Upper lobe of left lung (tissue), 6 donors: ENCODE measurements around the gene PTPRN2. TPM values are rescaled to one million over a fixed set of nuclear protein-coding genes. Genes with fewer than 3 reads are reported as not detected.
"Not testable (repeated sequence)": the region's sequence is repeated elsewhere in the genome, so short reads cannot be mapped to it uniquely, and the experiment has no call there.

Source experiments
- ATAC-seq, 2 donors: fragments of 200-7000 bp; cut with Tn5 transposase; one replicate each; pipeline ENCODE4 v1.9.1; 2022; ENCODE audit warnings: mild to moderate bottlenecking in 2 of 2, moderate library complexity in 2 of 2; ENCODE audit not compliant: low FRiP score in 2 of 2
- DNase-seq, 2 donors: peaks; one replicate each; pipeline ENCODE4 v3.0.0-alpha.2; 2019 to 2020
- H3K27ac ChIP-seq, 4 donors: fragments of 200-600 bp; sonication (generic); one replicate each; pipeline ENCODE4 v1.5.1; 2016 to 2019
- H3K27me3 ChIP-seq, 4 donors: fragments of 200-600 bp; sonication (generic); one replicate each; pipeline ENCODE4 v1.5.1; 2017 to 2019
- H3K36me3 ChIP-seq, 4 donors: fragments of 200-600 bp; sonication (generic); one replicate each; pipeline ENCODE4 v1.5.1; 2016 to 2019
- H3K4me1 ChIP-seq, 4 donors: fragments of 200-600 bp; sonication (generic); one replicate each; pipeline ENCODE4 v1.5.1; 2018 to 2019
- H3K4me3 ChIP-seq, 4 donors: fragments of 200-600 bp; sonication (generic); one replicate each; pipeline ENCODE4 v1.5.1; 2017 to 2019; ENCODE audit warnings: mild to moderate bottlenecking in 2 of 4, moderate library complexity in 1 of 4
- H3K9me3 ChIP-seq, 4 donors: fragments of 200-600 bp; sonication (generic); one replicate each; pipeline ENCODE4 v1.5.1; 2018 to 2019
- CTCF ChIP-seq, 6 experiments: fragments of 450-650 bp in 4 of 6; fragments of 200-600 bp in 2 of 6; sonication (generic) in 2 of 6; IDR thresholded peaks; one replicate each; pipeline ENCODE4 v1.5.1; 2016 to 2019; ENCODE audit warnings: antibody characterized with exemption in 6 of 6
- EP300 ChIP-seq, 4 donors: sonication (generic); formaldehyde crosslinking; IDR thresholded peaks; one replicate each; pipeline ENCODE4 v1.5.1; 2017; ENCODE audit warnings: antibody characterized with exemption in 4 of 4, control low read depth in 2 of 4
- POLR2A ChIP-seq, 4 donors: fragments of 450-650 bp; IDR thresholded peaks; one replicate each; pipeline ENCODE4 v1.5.1; 2016 to 2017; ENCODE audit warnings: antibody characterized with exemption in 4 of 4, mild to moderate bottlenecking in 2 of 4
- POLR2AphosphoS5 ChIP-seq, 2 donors: sonication (generic); formaldehyde crosslinking; IDR thresholded peaks; one replicate each; pipeline ENCODE4 v1.5.1; 2017; ENCODE audit warnings: antibody characterized with exemption in 2 of 2
- WGBS, 2 donors: methylation state at CpG; one replicate each; pipeline ENCODE4 v1.1.5; 2017 to 2018; 5-methylcytosine and 5-hydroxymethylcytosine counted together
- total RNA-seq, 6 donors: library from RNA; depleted of rRNA in 4 of 6; stranded (reverse); fragments of >200 nt in 4 of 6; gene quantifications; one replicate each; pipeline versions ENCODE4 v1.1.0 to v1.2.1, GENCODE V29; 2016 to 2021
- donor health status: DM: no; HTN: no; CAD: no; lungs with moderate emphysema.
- donor health status: DM: no; HTN: yes; CAD: no; lungs with severe emphysema.

PTPRN2 gene
- total RNA-seq, 6 donors from 2014 or later, result 3.3 to 7.9 (median 5.2) TPM

GRCh38 chr7:158295966-158296797 lies 291.4 kb downstream of the PTPRN2 start:
- no peaks in the 10 kb centered on the region for H3K36me3 ChIP-seq
- 89 to 92% methylated on average over 13 to 16 of the region's 16 CpGs for WGBS, 2 donors
- no peaks in the 10 kb centered on the region for H3K4me1 ChIP-seq
- TF ChIP-seq CTCF (IDR thresholded peaks at IDR 0.05) (no peak), POLR2AphosphoS5 (IDR thresholded peaks at IDR 0.05) (no peak), EP300 (IDR thresholded peaks at IDR 0.05) (no peak), POLR2A (IDR thresholded peaks at IDR 0.05) (no peak)
- no peak for ATAC-seq
- no peaks in the 10 kb centered on the region for H3K9me3 ChIP-seq
- no peaks in the 10 kb centered on the region for H3K27me3 ChIP-seq
- H3K4me3 ChIP-seq, result no peak overlapping the region
- H3K27ac ChIP-seq, result no peak overlapping the region
- DNase-seq, result no peak

GRCh38 chr7:158294468-158295215 lies 293.0 kb downstream of the PTPRN2 start:
- H3K4me1 ChIP-seq, H3K36me3 ChIP-seq, H3K27me3 ChIP-seq, ATAC-seq, H3K4me3 ChIP-seq, H3K27ac ChIP-seq, H3K9me3 ChIP-seq: not testable (repeated sequence)
- WGBS, 2 donors, result 93 to 97% methylated on average over 29 of the region's 29 CpGs
- DNase-seq, result peak in 1 of 2 donors; percentile 56

- TF ChIP-seq POLR2AphosphoS5 (IDR thresholded peaks at IDR 0.05), result no peak
- no peak for TF ChIP-seq EP300 (IDR thresholded peaks at IDR 0.05)
- no peak for TF ChIP-seq CTCF (IDR thresholded peaks at IDR 0.05)
- no peak for TF ChIP-seq POLR2A (IDR thresholded peaks at IDR 0.05)
- Histone ChIP-seq H3K36me3 (no peaks in the 10 kb centered on the region), H3K4me1 (no peaks in the 10 kb centered on the region), H3K9me3 (peaks cover 0 to 21% (median 7%) of the 10 kb centered on the region in 4 donors), H3K4me3 (no peak overlapping the region), H3K27ac (no peak overlapping the region), H3K27me3 (no peaks in the 10 kb centered on the region)
- WGBS, 2 donors, result 90 to 91% methylated on average over 5 of the region's 5 CpGs
- no peak for ATAC-seq
- DNase-seq, result no peak
These were observed 294.7 kb downstream of the PTPRN2 start for GRCh38 chr7:158292948-158293347.

- no peak for TF ChIP-seq EP300 (IDR thresholded peaks at IDR 0.05)
- TF ChIP-seq POLR2A (IDR thresholded peaks at IDR 0.05), result no peak
- TF ChIP-seq POLR2AphosphoS5 (IDR thresholded peaks at IDR 0.05), result no peak
- TF ChIP-seq CTCF (IDR thresholded peaks at IDR 0.05), result no peak
- no peaks in the 10 kb centered on the region for H3K4me1 ChIP-seq
- DNase-seq (no peak), ATAC-seq (no peak)
- 67 to 69% methylated on average over 4 of the region's 4 CpGs for WGBS, 2 donors
- H3K27me3 ChIP-seq, result no peaks in the 10 kb centered on the region
- no peak overlapping the region for H3K4me3 ChIP-seq
- H3K9me3 ChIP-seq, result peaks cover 0 to 23% (median 11%) of the 10 kb centered on the region in 4 donors
- no peaks in the 10 kb centered on the region for H3K36me3 ChIP-seq
- H3K27ac ChIP-seq, result no peak overlapping the region
These were observed 295.6 kb downstream of the PTPRN2 start for GRCh38 chr7:158291998-158292397.

- no peak for ATAC-seq
- no peaks in the 10 kb centered on the region for H3K4me1 ChIP-seq
- WGBS, 2 donors, result 91 to 94% methylated on average over 5 of the region's 5 CpGs
- no peak overlapping the region for H3K4me3 ChIP-seq
- no peaks in the 10 kb centered on the region for H3K27me3 ChIP-seq
- H3K36me3 ChIP-seq, result no peaks in the 10 kb centered on the region
- no peak for TF ChIP-seq CTCF (IDR thresholded peaks at IDR 0.05)
- no peak for TF ChIP-seq EP300 (IDR thresholded peaks at IDR 0.05)
- TF ChIP-seq POLR2AphosphoS5 (IDR thresholded peaks at IDR 0.05), result no peak
- no peak for TF ChIP-seq POLR2A (IDR thresholded peaks at IDR 0.05)
- H3K9me3 ChIP-seq, result peaks cover 4 to 40% (median 14%) of the 10 kb centered on the region in 4 donors
- H3K27ac ChIP-seq, result no peak overlapping the region
- DNase-seq, result no peak
These were observed 297.7 kb downstream of the PTPRN2 start for GRCh38 chr7:158289761-158290523.
